UCSD-AML1 (cell line): ENCODE results near the gene RAD54L2.
A peak's percentile ranks its signal among the peaks of the same experiment; 100 is the strongest.
"Not testable (repeated sequence)": the region's sequence is repeated elsewhere in the genome, so short reads cannot be mapped to it uniquely, and the experiment has no call there.

Experiments used
- DNase-seq: peaks from one replicate; lab custom pipeline; 2025; ENCODE audit not compliant: unreplicated experiment; lab: John Stamatoyannopoulos, UW

The RAD54L2 gene, protein sequence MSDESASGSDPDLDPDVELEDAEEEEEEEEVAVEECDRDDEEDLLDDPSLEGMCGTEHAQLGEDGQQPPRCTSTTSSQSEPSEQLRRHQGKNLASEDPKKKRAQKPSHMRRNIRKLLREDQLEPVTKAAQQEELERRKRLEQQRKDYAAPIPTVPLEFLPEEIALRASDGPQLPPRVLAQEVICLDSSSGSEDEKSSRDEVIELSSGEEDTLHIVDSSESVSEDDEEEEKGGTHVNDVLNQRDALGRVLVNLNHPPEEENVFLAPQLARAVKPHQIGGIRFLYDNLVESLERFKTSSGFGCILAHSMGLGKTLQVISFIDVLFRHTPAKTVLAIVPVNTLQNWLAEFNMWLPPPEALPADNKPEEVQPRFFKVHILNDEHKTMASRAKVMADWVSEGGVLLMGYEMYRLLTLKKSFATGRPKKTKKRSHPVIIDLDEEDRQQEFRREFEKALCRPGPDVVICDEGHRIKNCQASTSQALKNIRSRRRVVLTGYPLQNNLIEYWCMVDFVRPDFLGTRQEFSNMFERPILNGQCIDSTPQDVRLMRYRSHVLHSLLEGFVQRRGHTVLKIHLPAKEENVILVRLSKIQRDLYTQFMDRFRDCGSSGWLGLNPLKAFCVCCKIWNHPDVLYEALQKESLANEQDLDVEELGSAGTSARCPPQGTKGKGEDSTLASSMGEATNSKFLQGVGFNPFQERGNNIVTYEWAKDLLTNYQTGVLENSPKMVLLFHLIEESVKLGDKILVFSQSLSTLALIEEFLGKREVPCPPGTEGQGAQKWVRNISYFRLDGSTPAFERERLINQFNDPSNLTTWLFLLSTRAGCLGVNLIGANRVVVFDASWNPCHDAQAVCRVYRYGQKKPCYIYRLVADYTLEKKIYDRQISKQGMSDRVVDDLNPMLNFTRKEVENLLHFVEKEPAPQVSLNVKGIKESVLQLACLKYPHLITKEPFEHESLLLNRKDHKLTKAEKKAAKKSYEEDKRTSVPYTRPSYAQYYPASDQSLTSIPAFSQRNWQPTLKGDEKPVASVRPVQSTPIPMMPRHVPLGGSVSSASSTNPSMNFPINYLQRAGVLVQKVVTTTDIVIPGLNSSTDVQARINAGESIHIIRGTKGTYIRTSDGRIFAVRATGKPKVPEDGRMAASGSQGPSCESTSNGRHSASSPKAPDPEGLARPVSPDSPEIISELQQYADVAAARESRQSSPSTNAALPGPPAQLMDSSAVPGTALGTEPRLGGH (N-terminal part only)

DNA sequence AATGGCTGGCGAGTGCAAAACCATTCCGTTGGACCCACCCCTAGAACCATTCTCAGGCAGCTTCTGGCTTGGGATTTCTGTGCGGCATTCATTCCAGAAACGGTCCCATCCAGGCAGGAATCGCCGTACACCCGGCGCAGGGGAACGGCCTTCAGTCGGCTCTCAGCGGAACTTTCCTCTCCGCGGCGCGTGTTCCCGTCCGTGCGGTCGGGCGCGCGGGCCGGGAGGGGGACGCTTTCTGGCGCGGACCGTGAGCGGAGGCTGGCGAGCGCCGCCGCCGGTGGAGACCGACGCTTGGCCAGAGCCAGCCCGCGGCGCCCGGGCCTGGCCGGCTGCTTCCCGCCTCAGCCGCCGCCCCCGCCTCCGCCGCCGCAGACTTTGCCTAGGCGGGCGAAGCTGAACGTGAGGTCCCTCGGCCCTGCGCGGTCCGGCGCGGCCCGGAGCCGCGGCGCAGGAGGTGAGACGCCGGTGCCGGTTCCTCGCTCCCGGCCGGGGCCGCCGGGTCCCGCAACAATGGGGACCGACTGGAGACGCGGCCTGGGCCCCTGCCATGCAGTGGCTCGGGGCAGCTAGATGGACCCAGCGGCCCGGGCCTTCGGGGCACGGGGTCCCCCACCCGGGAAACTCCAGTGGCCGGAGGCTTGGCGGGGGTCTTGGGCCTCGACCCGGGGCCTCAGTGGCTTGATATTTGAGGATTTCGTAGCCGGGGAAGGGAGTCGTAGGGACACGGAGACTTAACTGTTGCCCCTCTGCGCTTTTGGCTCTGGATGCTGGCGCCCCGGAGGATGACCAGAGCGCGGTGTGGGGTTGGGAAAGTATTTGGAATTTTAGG, at the start of gene RAD54L2:
Gene RAD54L2, plus strand, starts transcription at position 261 of the 832 bp plus-strand sequence. CDS start 51,702 bp downstream, outside the sequence.
- peak; percentile 86 for DNase-seq

DNA sequence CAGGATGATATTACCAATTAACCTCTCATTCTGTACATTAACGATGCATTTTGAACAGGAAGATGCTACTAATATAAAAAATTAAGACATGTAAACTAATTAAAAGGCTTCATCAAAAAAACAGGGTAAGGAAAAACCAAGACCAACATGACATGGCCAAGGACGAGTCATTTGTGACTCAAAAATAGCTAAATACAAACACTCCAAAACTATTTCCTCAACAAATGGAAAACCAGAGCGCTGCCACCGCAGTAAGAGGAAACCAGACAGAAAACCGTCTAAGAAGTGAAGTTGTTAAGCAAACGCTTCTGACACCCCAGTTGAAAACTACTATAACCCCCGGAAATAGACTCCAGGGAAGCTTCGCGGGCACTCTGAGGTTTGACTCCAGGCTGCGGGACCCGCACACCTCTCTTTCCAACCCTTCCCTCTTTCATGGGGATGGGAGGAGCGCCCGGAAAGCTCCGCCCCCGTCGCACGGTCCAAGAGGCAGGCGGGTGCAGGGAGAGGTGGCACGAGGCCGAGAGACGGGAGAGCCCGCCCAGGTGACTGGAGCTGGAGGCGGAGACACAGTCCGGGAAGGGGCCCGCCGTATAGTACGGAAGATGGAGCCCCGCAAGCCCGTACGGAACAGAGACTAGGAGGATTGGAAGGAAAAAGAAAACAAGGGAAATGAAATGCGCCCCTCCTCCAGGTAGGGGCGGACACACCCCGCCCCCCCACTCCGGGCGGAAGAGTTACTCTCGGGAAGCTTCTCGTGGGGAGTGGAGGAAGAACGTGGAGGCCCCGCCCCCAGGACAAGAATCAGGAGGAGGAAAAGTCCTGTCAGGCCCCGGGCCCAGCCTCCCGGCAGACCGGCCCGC, 39.4 kb upstream of the RAD54L2 start:
- DNase-seq: peak; percentile 99

DNA sequence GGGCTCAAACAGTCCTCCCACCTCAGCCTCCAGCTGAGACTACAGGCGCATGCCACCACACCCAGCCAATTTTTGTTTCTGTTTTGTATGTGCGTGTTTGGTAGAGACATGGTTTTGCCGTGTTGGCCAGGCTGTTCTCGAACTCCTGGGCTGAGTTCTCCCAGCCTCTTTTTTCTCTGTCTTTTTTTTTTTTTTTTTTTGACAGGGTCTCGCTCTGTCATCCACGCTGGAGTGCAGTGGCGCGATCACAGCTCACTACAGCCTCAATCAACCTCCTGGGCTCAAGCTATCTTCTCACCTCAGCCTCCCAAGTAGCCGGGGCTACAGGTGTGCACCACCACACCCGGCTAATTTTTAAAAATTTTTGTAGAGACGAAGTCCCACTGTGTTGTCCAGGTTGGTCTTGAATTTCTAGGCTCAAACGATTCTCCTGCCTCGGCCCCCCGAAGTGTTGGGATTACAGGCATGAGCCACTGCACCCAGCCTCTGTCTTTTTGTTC, 37.8 kb upstream of the RAD54L2 start:
- DNase-seq: no peak

DNA sequence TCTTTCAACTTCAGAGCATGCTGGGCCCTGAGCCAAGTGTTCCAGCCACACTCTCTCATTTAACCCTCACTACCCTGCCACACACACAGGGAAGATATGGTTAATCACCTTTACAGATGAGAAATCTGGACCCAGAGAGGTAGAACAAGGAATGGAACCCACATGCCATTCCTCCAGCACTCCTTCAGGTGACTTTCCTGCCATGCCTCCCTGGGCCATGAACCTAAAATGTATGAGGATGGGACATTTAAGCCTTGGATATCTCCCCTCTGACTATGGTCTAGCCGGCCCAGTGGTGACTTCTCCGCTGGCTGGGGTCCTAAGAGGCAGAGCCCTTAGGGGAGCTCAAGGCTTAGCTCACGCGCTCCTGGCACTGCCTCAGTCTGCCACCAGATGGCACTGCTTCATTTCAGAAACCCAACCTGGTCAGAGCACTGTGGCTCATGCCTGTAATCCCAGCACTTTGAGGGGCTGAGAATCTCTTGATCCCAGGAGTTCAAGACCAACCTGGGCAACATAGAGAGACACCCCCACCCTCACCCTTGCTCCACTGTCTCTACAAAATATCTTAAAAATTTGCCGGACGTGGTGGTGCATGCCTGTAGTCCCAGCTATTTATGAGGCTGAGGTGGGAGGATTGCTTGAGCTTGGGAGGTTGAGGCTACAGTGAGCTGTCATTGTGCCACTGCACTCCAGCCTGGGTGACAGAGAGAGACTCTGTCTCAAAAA, 36.5 kb upstream of the RAD54L2 start:
- DNase-seq: peak; percentile 81

DNA sequence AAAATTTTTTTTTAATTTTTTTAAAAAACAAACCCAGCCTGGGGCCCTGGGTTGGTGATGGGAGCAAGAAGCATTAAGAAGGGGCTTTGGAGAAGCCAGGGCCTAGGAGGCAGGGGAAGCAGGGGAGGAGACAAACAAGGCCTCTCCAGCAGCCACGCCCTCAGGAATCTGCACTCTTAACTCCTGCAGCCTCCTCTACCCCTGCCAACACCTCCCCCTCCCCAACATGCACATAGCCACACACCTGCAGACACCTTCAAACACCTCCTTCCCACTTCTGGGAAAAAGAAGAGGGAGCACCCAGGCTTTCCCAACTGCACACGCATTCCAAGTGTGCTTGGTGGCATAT, 36.0 kb upstream of the RAD54L2 start:
- no peak for DNase-seq

DNA sequence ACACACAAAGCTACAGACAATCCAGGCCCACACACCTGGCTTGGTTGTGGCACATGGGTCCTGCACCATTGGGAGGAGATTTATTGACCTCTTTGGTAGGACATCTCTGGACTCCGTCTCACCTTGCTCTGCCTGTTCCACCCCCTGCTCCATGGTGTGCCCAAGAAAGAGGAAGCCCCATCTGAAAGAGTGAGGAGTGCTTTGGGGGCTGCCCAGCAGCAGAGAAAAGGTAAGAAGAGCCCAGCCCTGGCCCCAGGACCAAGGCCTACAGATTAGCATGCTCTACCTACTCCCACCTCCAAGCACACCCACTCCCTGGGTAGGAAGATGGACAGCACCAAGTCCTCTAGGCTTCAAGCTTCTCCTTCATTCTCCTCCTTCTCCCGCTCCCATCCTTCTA, 35.5 kb upstream of the RAD54L2 start:
- no peak for DNase-seq

DNA sequence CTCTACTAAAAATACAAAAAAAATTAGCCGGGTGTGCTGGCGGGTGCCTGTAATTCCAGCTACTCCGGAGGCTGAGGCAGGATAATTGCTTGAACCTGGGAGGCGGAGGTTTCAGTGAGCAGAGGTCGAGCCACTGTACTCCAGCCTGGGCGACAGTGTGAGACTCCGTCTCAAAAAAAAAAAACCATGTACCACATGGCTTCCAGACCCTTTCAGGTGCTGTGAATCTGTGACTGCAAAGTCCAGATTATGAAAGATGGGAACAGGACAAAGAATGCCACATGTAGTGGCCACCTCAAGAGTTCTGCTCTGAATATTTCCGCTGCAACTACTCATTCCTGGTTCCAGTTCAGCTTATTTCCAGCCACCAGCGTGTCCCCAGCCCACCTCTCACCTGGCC, 30.3 kb upstream of the RAD54L2 start:
- DNase-seq: no peak

DNA sequence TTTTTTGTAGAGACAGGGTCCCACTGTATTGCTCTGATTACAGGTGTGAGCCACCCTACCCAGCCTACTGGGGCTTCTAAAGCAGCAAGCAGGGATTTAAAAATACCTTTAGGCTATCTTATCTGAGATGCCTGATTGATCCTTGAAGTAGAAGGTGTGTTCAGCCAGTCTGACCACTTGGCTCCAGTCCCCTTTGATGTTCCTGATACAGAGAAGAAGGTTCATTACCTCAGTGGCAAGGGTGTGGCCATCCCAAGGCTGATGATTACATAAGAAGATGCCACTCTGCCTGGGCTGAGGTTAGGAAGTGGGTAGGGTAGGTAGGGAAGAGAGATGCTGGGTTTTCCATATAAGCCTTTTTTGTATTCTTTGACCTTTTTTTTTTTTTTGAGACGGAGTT, 27.5 kb upstream of the RAD54L2 start:
- DNase-seq: no peak

DNA sequence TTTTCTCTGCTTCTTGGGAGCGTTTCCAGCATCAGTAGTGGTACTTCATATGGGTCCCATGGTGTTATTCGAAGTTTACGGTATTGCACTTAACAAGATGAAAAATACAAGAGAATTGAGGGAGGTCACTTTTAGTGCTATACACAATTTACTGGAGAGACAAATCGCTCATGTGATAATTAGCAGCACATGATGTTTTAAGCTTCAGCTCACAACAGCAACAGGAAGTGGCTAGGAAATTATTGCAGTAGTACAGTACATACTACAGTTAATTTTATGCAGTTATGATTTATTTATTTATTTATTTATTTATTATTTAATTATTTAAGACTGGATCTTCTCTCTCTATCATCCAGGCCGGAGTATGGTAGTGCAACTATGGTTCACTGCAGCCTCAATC, 24.3 kb upstream of the RAD54L2 start:
- no peak for DNase-seq

DNA sequence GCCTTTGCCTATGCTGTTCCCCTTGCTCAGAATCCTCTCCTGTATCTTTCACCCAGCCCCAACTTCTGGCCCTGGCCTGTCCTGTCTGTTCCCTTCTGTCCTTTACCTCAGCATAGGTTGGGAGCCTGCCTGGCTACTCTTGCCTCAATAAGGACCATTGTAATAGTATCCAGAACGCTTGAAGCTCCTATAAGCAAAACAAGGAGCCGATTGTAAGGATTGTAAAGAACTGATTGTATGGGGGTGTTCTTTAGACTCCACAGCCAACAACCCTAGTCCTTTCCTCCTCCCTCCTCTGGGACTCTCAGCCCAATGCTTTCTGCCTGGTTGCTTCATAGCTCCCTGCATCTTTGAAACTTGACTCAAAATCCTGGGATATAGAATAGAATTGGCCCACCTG, 18.7 kb upstream of the RAD54L2 start:
- DNase-seq: no peak

DNA sequence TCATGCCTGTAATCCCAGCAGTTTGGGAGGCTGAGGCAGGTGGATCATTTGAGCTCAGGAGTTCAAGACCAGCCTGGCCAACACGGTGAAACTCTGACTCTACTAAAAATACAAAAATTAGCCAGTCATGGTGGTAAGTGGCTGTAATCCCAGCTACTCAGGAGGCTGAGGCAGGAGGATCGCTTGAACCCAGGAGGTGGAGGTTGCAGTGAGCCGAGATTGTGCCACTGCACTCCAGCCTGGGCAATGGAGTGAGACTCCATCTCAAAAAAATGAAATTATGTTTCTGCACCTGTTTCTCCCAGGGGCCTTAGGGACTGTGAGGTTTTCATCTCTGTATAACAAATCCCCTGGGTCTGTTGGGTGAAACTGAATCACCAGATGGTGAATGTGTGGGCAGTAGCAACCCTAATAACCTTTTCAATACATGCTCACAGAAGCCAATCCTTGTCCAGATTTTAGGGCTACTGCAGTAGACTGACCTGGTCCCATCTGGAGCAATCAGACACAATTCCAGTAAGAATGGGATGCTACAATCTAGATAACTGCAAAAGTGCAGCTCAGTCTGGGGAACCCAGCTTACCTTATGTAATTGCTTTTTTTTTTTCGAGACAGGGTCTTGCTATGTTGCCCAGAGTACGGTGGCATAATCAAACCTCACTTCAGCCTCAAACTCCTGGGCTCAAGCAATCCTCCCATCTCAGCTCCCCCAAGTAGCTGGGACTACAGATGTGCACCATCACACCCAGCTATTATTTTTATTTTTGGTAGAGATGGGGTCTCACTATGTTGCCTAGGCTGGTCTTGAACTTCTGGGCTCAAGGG, 17.4 kb upstream of the RAD54L2 start:
- not testable (repeated sequence) for DNase-seq

DNA sequence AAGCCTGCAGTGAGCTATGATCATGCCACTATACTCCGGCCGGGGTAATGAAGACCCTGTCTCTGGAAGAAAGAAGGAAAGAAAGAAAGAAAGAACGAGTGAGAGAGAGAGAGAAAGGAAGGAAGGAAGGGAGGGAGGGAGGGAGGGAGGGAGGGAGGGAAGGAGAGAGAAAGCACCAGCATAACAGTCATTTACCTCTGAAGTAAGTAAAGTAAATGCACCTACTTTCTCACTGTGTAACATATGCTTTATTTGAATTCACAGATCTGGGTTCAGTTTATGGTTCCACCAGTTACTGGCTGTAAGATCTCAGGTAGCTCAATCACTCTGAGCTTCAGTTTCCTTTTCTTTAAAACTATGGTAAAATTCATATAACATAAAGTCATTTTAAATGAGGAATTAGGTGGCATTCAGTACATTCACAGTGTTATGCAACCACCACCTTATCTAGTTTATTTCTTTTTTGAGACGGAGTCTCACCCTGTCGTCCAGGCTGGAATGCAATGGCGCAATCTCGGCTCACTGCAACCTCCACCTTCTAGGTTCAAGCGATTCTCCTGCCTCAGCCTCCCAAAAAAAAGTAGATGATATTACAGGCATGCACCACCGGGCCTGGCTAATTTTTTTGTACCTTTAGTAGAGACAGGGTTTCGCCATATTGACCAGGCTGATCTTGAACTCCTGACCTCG, 16.1 kb upstream of the RAD54L2 start:
- DNase-seq: no peak

DNA sequence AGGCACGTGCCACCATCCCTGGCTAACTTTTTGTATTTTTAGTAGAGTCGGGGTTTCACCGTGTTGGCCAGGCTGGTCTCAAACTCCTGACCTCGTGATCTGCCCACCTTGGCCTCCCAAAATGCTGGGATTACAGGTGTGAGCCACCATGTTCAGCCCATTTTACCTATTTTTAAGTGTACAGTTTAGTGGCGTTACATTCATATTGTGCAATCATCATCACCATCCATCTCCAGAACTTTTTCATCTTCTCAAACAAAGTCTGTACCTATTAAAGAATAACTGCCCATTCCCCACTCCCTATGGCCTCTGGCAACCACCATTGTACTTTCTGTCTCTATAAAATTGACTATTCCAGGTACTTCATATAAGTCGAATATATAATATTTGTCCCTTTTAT, 13.6 kb upstream of the RAD54L2 start:
- DNase-seq: not testable (repeated sequence)

DNA sequence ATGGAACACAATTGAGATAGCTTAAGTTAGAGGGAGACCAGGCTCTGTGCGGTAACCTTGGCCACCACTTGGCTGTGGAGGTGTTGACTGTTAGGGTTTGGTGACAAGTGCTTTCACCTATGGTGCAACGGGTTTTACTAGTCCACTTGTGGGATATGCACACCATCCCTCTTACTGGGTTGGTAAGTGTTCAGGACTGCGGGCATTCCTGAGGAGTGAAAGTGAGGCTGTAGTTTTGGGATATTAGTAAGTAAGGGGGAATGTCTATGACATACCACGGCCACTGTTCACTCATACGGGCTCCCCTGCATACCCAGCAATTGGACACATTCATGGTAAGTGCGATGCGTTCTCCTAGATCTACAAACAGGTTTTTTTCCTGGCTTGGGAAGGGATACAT, 8.0 kb upstream of the RAD54L2 start:
- no peak for DNase-seq

DNA sequence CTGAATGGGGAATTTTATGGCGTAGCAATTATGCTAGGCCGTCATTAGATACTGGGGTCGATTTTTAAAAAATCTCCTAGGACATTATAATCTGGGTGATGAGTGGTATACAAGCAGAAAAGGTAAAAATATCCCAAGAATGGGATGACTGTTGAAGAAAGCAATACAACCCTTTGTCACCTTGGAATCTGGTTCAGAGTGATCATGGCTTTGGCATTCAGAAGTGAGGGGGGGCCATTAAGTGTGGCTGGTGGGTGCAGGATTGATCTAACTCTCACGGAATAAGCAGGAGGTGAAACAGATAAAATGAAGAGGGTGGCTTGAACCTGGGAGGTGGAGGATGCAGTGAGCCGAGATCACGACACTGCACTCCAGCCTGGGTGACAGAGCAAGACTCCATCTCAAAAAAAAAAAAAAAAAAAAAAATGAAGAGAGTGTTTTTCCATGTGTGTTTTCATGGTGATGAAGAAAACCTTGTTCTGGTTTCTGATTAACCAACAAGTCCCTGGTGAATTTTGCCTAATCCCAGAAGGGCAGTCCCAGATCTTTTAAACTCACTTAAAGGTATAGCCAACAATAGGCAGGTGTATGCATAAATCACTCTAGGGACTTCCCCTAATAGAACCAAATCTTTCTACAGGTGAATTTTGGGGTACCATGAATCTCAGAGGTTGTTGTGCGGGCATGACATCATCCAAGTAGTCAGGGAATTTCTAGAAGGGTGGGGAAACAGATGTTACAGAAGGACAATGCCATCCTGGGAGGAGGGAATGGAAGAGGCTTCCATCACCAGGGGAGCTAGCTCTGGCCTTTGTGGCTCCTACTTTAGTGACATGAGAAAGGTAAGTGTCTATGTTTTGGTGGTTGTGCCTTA, 3.1 kb upstream of the RAD54L2 start:
- no peak for DNase-seq

DNA sequence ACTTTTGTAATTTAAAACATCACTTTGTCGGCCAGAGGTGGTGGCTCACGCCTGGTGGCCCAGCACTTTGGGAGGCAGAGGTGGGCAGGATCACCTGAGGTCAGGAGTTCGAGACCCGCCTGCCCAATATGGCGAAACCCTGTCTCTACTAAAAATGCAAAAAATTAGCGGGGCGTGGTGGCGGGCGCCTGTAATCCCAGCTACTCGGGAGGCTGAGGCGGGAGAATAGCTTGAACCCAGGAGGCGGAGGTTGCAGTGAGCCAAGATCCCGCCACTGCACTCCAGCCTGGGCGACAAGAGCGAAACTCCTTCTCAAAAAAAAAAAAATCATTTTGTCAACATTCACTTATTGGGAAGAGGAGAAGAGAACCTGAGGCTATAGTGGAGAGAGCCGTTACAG, 888 bp upstream of the RAD54L2 start:
- not testable (repeated sequence) for DNase-seq
